Measurements from ENCODE around the gene MSMB. TPM values are rescaled to one million over a fixed set of nuclear protein-coding genes. Genes with fewer than 3 reads are reported as not detected.

The MSMB gene
- total and polyA plus RNA-seq, 8 donors = 17.1 TPM; not detected in 7

GRCh38 chr10:46030091-46030937 lies 15.8 kb downstream of the MSMB start, which contains the start of gene NCOA4:
NCOA4 (minus strand) TSS chr10:46030623; CDS start chr10:46016680, 13,943 bp downstream.
- Histone ChIP-seq H3K27ac (peak within 1 kb of the TSS; percentile 89 to 94), H3K4me1 (peaks cover 25 to 54% of the 10 kb centered on the region in 2 donors), H3K9me3 (no peaks in the 10 kb centered on the region), H3K27me3 (no peaks in the 10 kb centered on the region), H3K36me3 (no peaks in the 10 kb centered on the region), H3K4me3 (peak within 1 kb of the TSS; percentile 71 to 90)
- DNase-seq (peak; percentile 96 to 98 (median 98)), ATAC-seq (peak; percentile 97)
- peak; percentile 66 to 85 for TF ChIP-seq CTCF (IDR thresholded peaks at IDR 0.05)
- intact Hi-C loops (cut with DNase I) = no loop called here

- H3K36me3 ChIP-seq = no peaks in the 10 kb centered on the region
- peak overlapping the region; percentile 71 to 90 for H3K4me3 ChIP-seq
- no peaks in the 10 kb centered on the region for H3K27me3 ChIP-seq
- intact Hi-C loops (cut with DNase I) = no loop called here
- ATAC-seq = no peak
- no peak for TF ChIP-seq CTCF (IDR thresholded peaks at IDR 0.05)
- no peaks in the 10 kb centered on the region for H3K9me3 ChIP-seq
- no peak for DNase-seq
- H3K27ac ChIP-seq = peak overlapping the region; percentile 89 to 94
- peaks cover 28 to 61% of the 10 kb centered on the region in 2 donors for H3K4me1 ChIP-seq
These were observed 16.5 kb downstream of the MSMB start for GRCh38 chr10:46029461-46030030.

GRCh38 chr10:46028584-46029460 lies 17.2 kb downstream of the MSMB start:
- intact Hi-C loops (cut with DNase I) = no loop called here
- no peaks in the 10 kb centered on the region for H3K9me3 ChIP-seq
- peak; percentile 43 to 65 for TF ChIP-seq CTCF (IDR thresholded peaks at IDR 0.05)
- ATAC-seq (peak; percentile 52), DNase-seq (peak in 1 of 4 donors; percentile 35)
- peaks cover 28 to 68% of the 10 kb centered on the region in 2 donors for H3K4me1 ChIP-seq
- H3K4me3 ChIP-seq = peak overlapping the region; percentile 71 to 90
- H3K36me3 ChIP-seq = no peaks in the 10 kb centered on the region
- H3K27ac ChIP-seq = peak overlapping the region; percentile 89 to 94
- H3K27me3 ChIP-seq = no peaks in the 10 kb centered on the region

GRCh38 chr10:46026106-46026505 lies 20.0 kb downstream of the MSMB start:
- H3K4me1 ChIP-seq = peaks cover 28 to 90% of the 10 kb centered on the region in 2 donors
- intact Hi-C loops (cut with DNase I) = no loop called here

More at GRCh38 chr10:46026106-46026505, 20.0 kb downstream of the MSMB start:
- no peak for TF ChIP-seq CTCF (IDR thresholded peaks at IDR 0.05)
- Histone ChIP-seq H3K4me3 (no peak overlapping the region), H3K27me3 (no peaks in the 10 kb centered on the region), H3K9me3 (no peaks in the 10 kb centered on the region), H3K27ac (peak overlapping the region in 1 of 2 donors; percentile 33), H3K36me3 (no peaks in the 10 kb centered on the region)
- no peak for DNase-seq
- ATAC-seq = no peak

All from left lung (tissue), 10 donors.